ENCODE data around the gene LRRC72. TPM values are rescaled to one million over a fixed set of nuclear protein-coding genes. Genes with fewer than 3 reads are reported as not detected.
"Not testable (repeated sequence)": the region's sequence is repeated elsewhere in the genome, so short reads cannot be mapped to it uniquely, and the experiment has no call there.

The LRRC72 gene
- total RNA-seq, 8 experiments from 2014 or later = not detected

DNA sequence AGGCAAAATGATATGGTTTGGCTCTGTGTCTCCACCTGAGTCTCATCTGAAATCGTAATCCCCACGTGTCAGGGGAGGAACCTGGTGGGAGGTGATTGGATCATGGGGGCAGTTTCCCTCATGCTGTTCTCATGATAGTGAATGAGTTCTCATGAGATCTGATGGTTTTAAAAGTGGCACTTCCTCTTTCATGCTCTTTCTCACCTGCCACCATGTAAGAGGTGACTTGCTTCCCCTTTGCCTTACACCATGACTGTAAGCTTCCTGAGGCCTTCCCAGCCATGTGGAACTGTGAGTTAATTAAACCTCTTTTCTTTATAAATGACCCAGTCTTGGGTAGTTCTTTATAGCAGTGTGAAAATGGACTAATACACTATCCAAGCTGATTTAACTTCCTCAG is 13.9 kb downstream of the LRRC72 start:
- H3K4me3 ChIP-seq; H3K27ac ChIP-seq; ATAC-seq (replicated peaks in 6 of 8); H3K4me1 ChIP-seq (replicated peaks in 1 of 2); in situ Hi-C loops (cut with MboI; ENCODE audit: low pct_unique_long_range_greater_than_20kb in 2 of 9, low sequenced_read_pairs in 9 of 9, unreplicated experiment in 9 of 9): not testable (repeated sequence)
- 100% methylated on average over 2 of the region's 2 CpGs; no CpG with 5 or more reads in 9 of the 10 experiments for WGBS, 10 experiments

GRCh38 chr7:16542401-16542800 is 15.8 kb downstream of the LRRC72 start:
- Histone ChIP-seq H3K4me3 (no peak overlapping the region), H3K27ac (no peak overlapping the region), H3K4me1 (replicated peaks in 1 of 2) (no peaks in the 10 kb centered on the region)
- WGBS, 10 experiments = 17 to 100% (median 67%) methylated on average over 1 to 2 of the region's 2 CpGs; no CpG with 5 or more reads in 3 of the 10 experiments
- in situ Hi-C loops (cut with MboI; ENCODE audit: low pct_unique_long_range_greater_than_20kb in 2 of 9, low sequenced_read_pairs in 9 of 9, unreplicated experiment in 9 of 9) = no loop called here
- ATAC-seq (replicated peaks in 6 of 8) = no peak

DNA sequence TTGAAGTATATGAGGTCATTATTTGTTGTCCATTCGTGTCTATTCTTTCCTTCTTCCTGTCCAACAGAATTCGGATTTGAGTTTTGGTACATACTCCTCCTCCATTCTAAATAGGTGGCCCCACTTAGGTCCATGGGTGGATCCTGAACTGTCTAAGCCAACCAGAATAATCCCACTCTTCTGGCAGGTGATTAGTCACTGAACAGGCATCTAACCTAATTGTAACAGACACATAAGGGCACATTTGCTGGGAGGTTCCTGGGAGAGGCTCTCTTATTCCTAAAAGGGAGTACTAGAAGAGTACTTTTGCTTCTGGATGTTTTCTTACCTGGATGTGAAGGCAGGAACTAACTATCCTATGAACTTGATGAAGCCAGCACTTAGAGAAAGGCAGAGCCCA is 16.8 kb downstream of the LRRC72 start:
- 0 to 95% (median 79%) methylated on average over 1 to 2 of the region's 2 CpGs; no CpG with 5 or more reads in 1 of the 10 experiments for WGBS, 10 experiments
- Histone ChIP-seq H3K4me1 (replicated peaks in 1 of 2) (no peaks in the 10 kb centered on the region), H3K27ac (no peak overlapping the region), H3K4me3 (no peak overlapping the region)
- ATAC-seq (replicated peaks in 6 of 8) = no peak
- in situ Hi-C loops (cut with MboI; ENCODE audit: low pct_unique_long_range_greater_than_20kb in 2 of 9, low sequenced_read_pairs in 9 of 9, unreplicated experiment in 9 of 9) = no loop called here

GRCh38 chr7:16546921-16547505 is 20.4 kb downstream of the LRRC72 start:
- in situ Hi-C loops (cut with MboI; ENCODE audit: low pct_unique_long_range_greater_than_20kb in 2 of 9, low sequenced_read_pairs in 9 of 9, unreplicated experiment in 9 of 9) = no loop called here
- whole genome bisulfite sequencing, 10 experiments = 50 to 57% methylated on average over 1 to 2 of the region's 7 CpGs; no CpG with 5 or more reads in 8 of the 10 experiments
- no peaks in the 10 kb centered on the region for H3K4me1 ChIP-seq (replicated peaks in 1 of 2)
- ATAC-seq (replicated peaks in 6 of 8) = no peak
- H3K4me3 ChIP-seq = no peak overlapping the region
- H3K27ac ChIP-seq = no peak overlapping the region

GRCh38 chr7:16548428-16548827 is 21.8 kb downstream of the LRRC72 start:
- in situ Hi-C loops (cut with MboI; ENCODE audit: low pct_unique_long_range_greater_than_20kb in 2 of 9, low sequenced_read_pairs in 9 of 9, unreplicated experiment in 9 of 9) = no loop called here
- H3K4me1 ChIP-seq (replicated peaks in 1 of 2) = no peaks in the 10 kb centered on the region
- WGBS, 10 experiments = 0 to 83% (median 40%) methylated on average over 1 of the region's 2 CpGs; no CpG with 5 or more reads in 6 of the 10 experiments
- H3K27ac ChIP-seq = no peak overlapping the region
- no peak overlapping the region for H3K4me3 ChIP-seq
- ATAC-seq (replicated peaks in 6 of 8) = no peak

GRCh38 chr7:16550671-16551070 is 24.0 kb downstream of the LRRC72 start:
- Histone ChIP-seq H3K4me3 (no peak overlapping the region), H3K27ac (no peak overlapping the region), H3K4me1 (replicated peaks in 1 of 2) (no peaks in the 10 kb centered on the region)
- WGBS, 10 experiments = 0 to 100% (median 67%) methylated on average over 1 of the region's 1 CpG; no CpG with 5 or more reads in 1 of the 10 experiments
- ATAC-seq (replicated peaks in 6 of 8) = no peak
- in situ Hi-C loops (cut with MboI; ENCODE audit: low pct_unique_long_range_greater_than_20kb in 2 of 9, low sequenced_read_pairs in 9 of 9, unreplicated experiment in 9 of 9) = loop anchor here in 6 of 9 experiments (25.0 kb wide), 5 partner anchors 88 to 488 kb away; partner anchors contain the start of gene SOSTDC1 (in 1 of the 6)

- Histone ChIP-seq H3K27ac (no peak overlapping the region), H3K4me3 (no peak overlapping the region), H3K4me1 (replicated peaks in 1 of 2) (no peaks in the 10 kb centered on the region)
- in situ Hi-C loops (cut with MboI; ENCODE audit: low pct_unique_long_range_greater_than_20kb in 2 of 9, low sequenced_read_pairs in 9 of 9, unreplicated experiment in 9 of 9) = loop anchor here in 6 of 9 experiments (25.0 kb wide), 5 partner anchors 92 to 492 kb away; partner anchors contain the start of gene SOSTDC1 (in 1 of the 6)
- ATAC-seq (replicated peaks in 6 of 8) = no peak
- WGBS, 10 experiments = 61 to 100% (median 92%) methylated on average over 3 to 9 of the region's 10 CpGs
Measured at GRCh38 chr7:16554518-16555236, 28.1 kb downstream of the LRRC72 start.

GRCh38 chr7:16556359-16556758 is 29.7 kb downstream of the LRRC72 start:
- no peak for ATAC-seq (replicated peaks in 6 of 8)
- H3K27ac ChIP-seq = no peak overlapping the region
- in situ Hi-C loops (cut with MboI; ENCODE audit: low pct_unique_long_range_greater_than_20kb in 2 of 9, low sequenced_read_pairs in 9 of 9, unreplicated experiment in 9 of 9) = loop anchor here in 6 of 9 experiments (25.0 kb wide), 5 partner anchors 94 to 494 kb away; partner anchors contain the start of gene SOSTDC1 (in 1 of the 6)
- no peaks in the 10 kb centered on the region for H3K4me1 ChIP-seq (replicated peaks in 1 of 2)
- no peak overlapping the region for H3K4me3 ChIP-seq
- 44 to 100% (median 77%) methylated on average over 1 to 2 of the region's 2 CpGs; no CpG with 5 or more reads in 1 of the 10 experiments for WGBS, 10 experiments

DNA sequence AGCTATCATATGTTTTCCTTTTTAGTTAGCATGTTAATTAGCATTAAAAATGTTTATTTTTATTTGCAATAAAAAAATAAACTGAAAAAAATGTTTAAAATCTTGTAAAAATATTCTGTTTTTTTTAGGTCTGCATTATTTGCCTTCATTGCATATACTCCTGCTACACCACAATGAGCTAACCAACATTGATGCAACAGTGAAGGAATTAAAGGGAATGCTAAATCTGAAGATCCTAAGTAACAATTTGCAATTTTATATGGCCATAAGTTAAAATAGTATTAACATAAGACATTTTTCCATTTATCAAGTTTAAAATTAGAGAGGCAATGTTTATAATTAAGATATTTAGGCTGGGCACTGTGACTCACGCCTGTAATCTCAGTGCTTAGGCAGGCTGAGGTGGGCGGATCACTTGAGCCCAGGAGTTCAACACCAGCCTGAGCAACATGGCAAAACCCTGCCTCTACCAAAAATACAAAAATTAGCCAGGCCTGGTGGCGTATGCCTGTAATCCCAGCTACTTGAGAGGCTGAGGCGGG is 32.2 kb downstream of the LRRC72 start:
- ATAC-seq (replicated peaks in 6 of 8) = peak in 3 of 8 experiments; percentile 89 to 94 (median 92)
- no peak overlapping the region for H3K27ac ChIP-seq
- H3K4me1 ChIP-seq (replicated peaks in 1 of 2) = no peaks in the 10 kb centered on the region
- 22 to 100% (median 90%) methylated on average over 1 to 4 of the region's 4 CpGs; no CpG with 5 or more reads in 2 of the 10 experiments for WGBS, 10 experiments
- no peak overlapping the region for H3K4me3 ChIP-seq
- in situ Hi-C loops (cut with MboI; ENCODE audit: low pct_unique_long_range_greater_than_20kb in 2 of 9, low sequenced_read_pairs in 9 of 9, unreplicated experiment in 9 of 9) = loop anchor here in 6 of 9 experiments (25.0 kb wide), 5 partner anchors 97 to 497 kb away; partner anchors contain the start of gene SOSTDC1 (in 1 of the 6)

- WGBS, 10 experiments = 19 to 70% (median 52%) methylated on average over 2 to 3 of the region's 3 CpGs
- H3K4me1 ChIP-seq (replicated peaks in 1 of 2) = no peaks in the 10 kb centered on the region
- in situ Hi-C loops (cut with MboI; ENCODE audit: low pct_unique_long_range_greater_than_20kb in 2 of 9, low sequenced_read_pairs in 9 of 9, unreplicated experiment in 9 of 9) = loop anchor here in 8 of 9 experiments (10.0 to 25.0 kb wide), 8 partner anchors 97 to 497 kb away; partner anchors contain the start of gene SOSTDC1 (in 1 of the 8)
- no peak overlapping the region for H3K27ac ChIP-seq
- H3K4me3 ChIP-seq = no peak overlapping the region
- ATAC-seq (replicated peaks in 6 of 8) = peak in 3 of 8 experiments; percentile 14 to 52 (median 30)
Measured at GRCh38 chr7:16559497-16560179, 33.0 kb downstream of the LRRC72 start.

DNA sequence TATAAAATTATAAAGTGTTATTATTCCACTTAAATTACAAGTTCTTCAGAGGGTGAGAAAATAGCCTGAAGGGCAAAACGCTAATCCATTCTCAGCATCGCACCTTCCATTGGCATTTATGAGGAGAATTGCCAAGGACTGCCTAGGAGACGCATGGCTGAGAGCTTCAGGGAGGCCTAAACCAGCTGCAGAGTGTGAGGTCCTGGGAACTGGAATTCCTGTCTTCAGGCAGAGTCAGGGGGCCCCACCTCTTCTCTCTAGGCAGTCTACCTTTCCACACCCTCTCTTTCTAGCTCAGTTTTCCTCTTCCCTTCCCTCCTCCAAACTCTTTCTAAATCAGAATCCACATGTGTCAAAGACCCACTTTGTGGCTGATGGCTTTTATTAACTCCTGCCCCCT is 35.3 kb downstream of the LRRC72 start:
- no peak overlapping the region for H3K4me3 ChIP-seq
- no peaks in the 10 kb centered on the region for H3K4me1 ChIP-seq (replicated peaks in 1 of 2)
- in situ Hi-C loops (cut with MboI; ENCODE audit: low pct_unique_long_range_greater_than_20kb in 2 of 9, low sequenced_read_pairs in 9 of 9, unreplicated experiment in 9 of 9) = loop anchor here in 8 of 9 experiments (10.0 to 25.0 kb wide), 8 partner anchors 100 to 500 kb away; partner anchors contain the start of gene SOSTDC1 (in 1 of the 8)
- no peak for ATAC-seq (replicated peaks in 6 of 8)
- 37 to 100% (median 100%) methylated on average over 1 to 3 of the region's 3 CpGs; no CpG with 5 or more reads in 3 of the 10 experiments for WGBS, 10 experiments
- H3K27ac ChIP-seq = no peak overlapping the region

GRCh38 chr7:16562456-16563220 is 36.0 kb downstream of the LRRC72 start:
- no peak overlapping the region for H3K27ac ChIP-seq
- no peaks in the 10 kb centered on the region for H3K4me1 ChIP-seq (replicated peaks in 1 of 2)
- no peak for ATAC-seq (replicated peaks in 6 of 8)
- no peak overlapping the region for H3K4me3 ChIP-seq
- in situ Hi-C loops (cut with MboI; ENCODE audit: low pct_unique_long_range_greater_than_20kb in 2 of 9, low sequenced_read_pairs in 9 of 9, unreplicated experiment in 9 of 9) = loop anchor here in 8 of 9 experiments (10.0 to 25.0 kb wide), 8 partner anchors 100 to 500 kb away; partner anchors contain the start of gene SOSTDC1 (in 1 of the 8)
- WGBS, 10 experiments = 81 to 100% (median 94%) methylated on average over 2 to 9 of the region's 9 CpGs

Data from motor neuron (in vitro differentiated cells).